ENCODE results near the gene IGF2BP3. TPM values are rescaled to one million over a fixed set of nuclear protein-coding genes. Genes with fewer than 3 reads are reported as not detected.

The IGF2BP3 gene
- total and polyA plus RNA-seq, 2 donors (not counting 3 experiments of a cell fraction or from before 2014, with no cell fraction given) = 41.2 to 111 TPM

DNA sequence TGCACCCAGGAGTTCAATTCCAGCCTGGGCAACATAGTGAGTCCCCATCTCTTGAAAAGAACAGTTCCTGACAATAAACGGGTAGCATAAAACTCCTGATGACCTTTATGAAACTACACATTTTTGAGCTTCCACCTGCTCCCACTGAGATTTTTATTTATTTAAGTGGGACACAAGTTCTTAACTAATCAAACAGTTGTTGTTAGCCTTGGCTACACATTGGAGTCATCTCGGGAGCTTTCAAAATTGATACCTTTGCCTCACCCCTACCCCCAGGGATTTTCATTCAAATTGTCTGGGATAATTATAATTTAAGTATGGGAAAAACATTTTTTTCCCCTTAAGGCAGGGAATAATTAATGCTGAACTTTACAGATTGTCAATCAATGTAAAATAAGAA lies 131.9 kb downstream of the IGF2BP3 start:
- no peaks in the 10 kb centered on the region for H3K9me3 ChIP-seq (replicated peaks; ENCODE audit: control insufficient read depth, insufficient read depth, low read length)
- no peak overlapping the region for H3K9ac ChIP-seq (replicated peaks; ENCODE audit: extremely low read depth, insufficient read depth, low read length)
- H3K4me2 ChIP-seq (ENCODE audit: insufficient read depth, low read length) = no peak overlapping the region
- CTCF ChIA-PET = interaction anchor here (1.5 to 3.1 kb wide), 3 partner anchors 9 to 125 kb away, joined by 3 to 10 read pairs (median 6); no protein-coding TSS in a partner anchor
- no peak for DNase-seq (ENCODE audit: low read depth, low spot score)
- dilution Hi-C loops (cut with MboI; ENCODE audit: extremely low pct_ligation_motif_present, low sequenced_read_pairs) (no loop called here), intact Hi-C loops (cut with micrococcal nuclease) (no loop called here)
- POLR2A ChIA-PET = interaction anchor here (1.4 kb wide), 1 partner anchor 9 kb away, joined by 3 read pairs; no protein-coding TSS in a partner anchor
- H3K27ac ChIP-seq (ENCODE audit: insufficient read depth, low read depth, low read length) = no peak overlapping the region
- FAIRE-seq = no peak
- H3K4me3 ChIP-seq (replicated peaks in 1 of 3; ENCODE audit: insufficient read depth in 1 of 3, low read depth in 1 of 3, low read length in 3 of 3) = no peak overlapping the region
- TF ChIP-seq JUN (IDR thresholded peaks at IDR 0.05; ENCODE audit: borderline replicate concordance, insufficient read depth, insufficient read length, low read depth) = no peak
- TF ChIP-seq FOS (IDR thresholded peaks at IDR 0.05; ENCODE audit: borderline replicate concordance, insufficient read depth, low read length) = no peak
- TF ChIP-seq GATA2 (IDR thresholded peaks at IDR 0.05; ENCODE audit: insufficient read depth, insufficient read length, low read depth, low read length) = no peak
- TF ChIP-seq POLR2A (IDR thresholded peaks at IDR 0.05; ENCODE audit: low read depth, low read length) = no peak
- TF ChIP-seq, protein P1, sequence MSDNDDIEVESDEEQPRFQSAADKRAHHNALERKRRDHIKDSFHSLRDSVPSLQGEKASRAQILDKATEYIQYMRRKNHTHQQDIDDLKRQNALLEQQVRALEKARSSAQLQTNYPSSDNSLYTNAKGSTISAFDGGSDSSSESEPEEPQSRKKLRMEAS (IDR thresholded peaks at IDR 0.05; ENCODE audit: insufficient read depth, insufficient read length) = no peak
- TF ChIP-seq, protein P2, sequence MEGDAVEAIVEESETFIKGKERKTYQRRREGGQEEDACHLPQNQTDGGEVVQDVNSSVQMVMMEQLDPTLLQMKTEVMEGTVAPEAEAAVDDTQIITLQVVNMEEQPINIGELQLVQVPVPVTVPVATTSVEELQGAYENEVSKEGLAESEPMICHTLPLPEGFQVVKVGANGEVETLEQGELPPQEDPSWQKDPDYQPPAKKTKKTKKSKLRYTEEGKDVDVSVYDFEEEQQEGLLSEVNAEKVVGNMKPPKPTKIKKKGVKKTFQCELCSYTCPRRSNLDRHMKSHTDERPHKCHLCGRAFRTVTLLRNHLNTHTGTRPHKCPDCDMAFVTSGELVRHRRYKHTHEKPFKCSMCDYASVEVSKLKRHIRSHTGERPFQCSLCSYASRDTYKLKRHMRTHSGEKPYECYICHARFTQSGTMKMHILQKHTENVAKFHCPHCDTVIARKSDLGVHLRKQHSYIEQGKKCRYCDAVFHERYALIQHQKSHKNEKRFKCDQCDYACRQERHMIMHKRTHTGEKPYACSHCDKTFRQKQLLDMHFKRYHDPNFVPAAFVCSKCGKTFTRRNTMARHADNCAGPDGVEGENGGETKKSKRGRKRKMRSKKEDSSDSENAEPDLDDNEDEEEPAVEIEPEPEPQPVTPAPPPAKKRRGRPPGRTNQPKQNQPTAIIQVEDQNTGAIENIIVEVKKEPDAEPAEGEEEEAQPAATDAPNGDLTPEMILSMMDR (IDR thresholded peaks at IDR 0.05; ENCODE audit: extremely low read depth in 1 of 2, insufficient read depth in 1 of 2, low read depth in 1 of 2, low read length in 2 of 2) = no peak
- BruUV-seq (replicated peaks) = no TSS peak
- H3K9me1 ChIP-seq (replicated peaks; ENCODE audit: control insufficient read depth, extremely low read depth, insufficient read depth, low read length) = no peaks in the 10 kb centered on the region
- H3K36me3 ChIP-seq (ENCODE audit: control insufficient read depth in 2 of 2, extremely low read depth in 1 of 2, insufficient read depth in 2 of 2, low read length in 2 of 2) = peaks cover 9 to 32% of the 10 kb centered on the region in 2 experiments
- H3K27me3 ChIP-seq (ENCODE audit: control insufficient read depth in 2 of 2, insufficient read depth in 2 of 2, low read length in 2 of 2) = no peaks in the 10 kb centered on the region
- H3K79me2 ChIP-seq (ENCODE audit: control insufficient read depth, insufficient read depth, low read length) = peaks cover 54% of the 10 kb centered on the region
- no peak overlapping the region for H2AFZ ChIP-seq (ENCODE audit: low read depth, low read length)
- no peaks in the 10 kb centered on the region for H4K20me1 ChIP-seq (replicated peaks; ENCODE audit: control insufficient read depth, extremely low read depth, insufficient read depth, low read length)
- H3K4me1 ChIP-seq (ENCODE audit: control insufficient read depth, extremely low read depth, insufficient read depth, low read length) = peaks cover 39% of the 10 kb centered on the region

Data from endothelial cell of umbilical vein (primary cell).